DOHH2 (cell line): Measurements from ENCODE around the gene CUBN.

Experiments used
- CTCF ChIP-seq: fragments of 200-600 bp; sonication (generic); IDR thresholded peaks from one replicate; pipeline ENCODE4 v1.5.1; 2014; ENCODE audit warnings: antibody characterized with exemption, mild to moderate bottlenecking, low read depth, low read length; ENCODE audit not compliant: poor library complexity, severe bottlenecking
- EZH2phosphoT487 ChIP-seq: fragments of 200-600 bp; sonication (generic); IDR thresholded peaks from 2 replicates; pipeline ENCODE4 v1.6.1; 2017; ENCODE audit warnings: borderline replicate concordance, mild to moderate bottlenecking, antibody characterized with exemption, low read length, moderate library complexity, mixed read lengths

- TF ChIP-seq CTCF (no peak), EZH2phosphoT487 (no peak)
Observed at GRCh38 chr10:17058093-17058492, 71.5 kb downstream of the CUBN start.
